HEK293 (cell line): Measurements from ENCODE around the gene ITPR3.

ENCODE experiments used
- CTCF ChIA-PET: fragments of 350-600 bp; formaldehyde crosslinking; extraction: SDS; loops from one replicate; lab custom pipeline; 2021; ENCODE audit warnings: antibody characterized with exemption; lab: Yijun Ruan, JAX
- POLR2A ChIA-PET: fragments of 300-600 bp; formaldehyde crosslinking; extraction: SDS; loops from one replicate; lab custom pipeline; 2020; ENCODE audit warnings: antibody characterized with exemption, inconsistent platforms; lab: Yijun Ruan, JAX
- H3K27ac ChIP-seq: fragments of 200-500 bp; sonication (Bioruptor generic); 2 replicates; pipeline ENCODE4 v1.5.1; 2014; ENCODE audit warnings: low read depth, low read length, control low read depth, inconsistent platforms; ENCODE audit errors: extremely low read depth
- H3K36me3 ChIP-seq, 2 experiments: fragments of 200-500 bp in 1 of 2; sonication (Bioruptor generic) in 1 of 2; 1 replicate in 1 of 2; 2 replicates in 1 of 2; pipeline ENCODE4 v1.5.1; 2014 to 2017; ENCODE audit warnings: inconsistent platforms in 2 of 2, low read length in 2 of 2; ENCODE audit not compliant: control insufficient read depth in 2 of 2, insufficient read depth in 1 of 2
- H3K4me1 ChIP-seq: fragments of 200-500 bp; sonication (Bioruptor generic); 2 replicates; pipeline ENCODE4 v1.5.1; 2014; ENCODE audit warnings: mild to moderate bottlenecking, low read length, inconsistent platforms; ENCODE audit not compliant: control insufficient read depth, insufficient read depth
- H3K4me3 ChIP-seq: 2 replicates; pipeline ENCODE4 v1.5.1; 2011; ENCODE audit warnings: low read depth, mild to moderate bottlenecking, control low read depth, low read length, moderate library complexity
- H3K9me3 ChIP-seq: fragments of 200-500 bp; sonication (Bioruptor generic); 2 replicates; pipeline ENCODE4 v1.5.1; 2014; ENCODE audit warnings: low read depth, low read length, inconsistent platforms; ENCODE audit not compliant: control insufficient read depth, insufficient read depth
- PRDM1 ChIP-seq: fragments of 450-650 bp; formaldehyde crosslinking; IDR thresholded peaks from 2 replicates; pipeline ENCODE4; 2016; ENCODE audit warnings: missing biosample characterization, missing genetic modification characterization
- PRDM6 ChIP-seq: fragments of 450-650 bp; formaldehyde crosslinking; IDR thresholded peaks from 2 replicates; pipeline ENCODE4 v1.5.1; 2017; ENCODE audit warnings: missing biosample characterization, missing genetic modification characterization
- ZBTB20 ChIP-seq: fragments of 450-650 bp; formaldehyde crosslinking; IDR thresholded peaks from 2 replicates; pipeline ENCODE4 v1.5.1; 2016; ENCODE audit warnings: missing biosample characterization, missing genetic modification characterization
- ZBTB48 ChIP-seq: fragments of 450-650 bp; formaldehyde crosslinking; IDR thresholded peaks from 2 replicates; pipeline ENCODE4 v1.5.1; 2016; ENCODE audit warnings: missing biosample characterization, missing genetic modification characterization
- ZNF133 ChIP-seq: fragments of 450-650 bp; formaldehyde crosslinking; IDR thresholded peaks from 2 replicates; pipeline ENCODE4 v1.5.1; 2016; ENCODE audit warnings: missing biosample characterization, missing genetic modification characterization
- ZNF146 ChIP-seq: fragments of 450-650 bp; formaldehyde crosslinking; IDR thresholded peaks from 2 replicates; pipeline ENCODE4 v1.5.1; 2016; ENCODE audit warnings: missing biosample characterization, missing genetic modification characterization
- ZNF148 ChIP-seq: fragments of 450-650 bp; formaldehyde crosslinking; IDR thresholded peaks from 2 replicates; pipeline ENCODE4 v1.5.0; 2017; ENCODE audit warnings: missing biosample characterization, missing genetic modification characterization, borderline replicate concordance
- ZNF211 ChIP-seq: fragments of 450-650 bp; formaldehyde crosslinking; IDR thresholded peaks from 2 replicates; pipeline ENCODE4 v1.5.1; 2016; ENCODE audit warnings: low read depth, missing biosample characterization, missing genetic modification characterization
- ZNF280C ChIP-seq: fragments of 450-650 bp; formaldehyde crosslinking; IDR thresholded peaks from 2 replicates; pipeline ENCODE4 v1.5.1; 2016; ENCODE audit warnings: missing biosample characterization, missing genetic modification characterization
- ZNF280D ChIP-seq: fragments of 450-650 bp; formaldehyde crosslinking; IDR thresholded peaks from 2 replicates; pipeline ENCODE4 v1.5.1; 2016; ENCODE audit warnings: missing biosample characterization, missing genetic modification characterization
- ZNF311 ChIP-seq: fragments of 450-650 bp; formaldehyde crosslinking; IDR thresholded peaks from 2 replicates; pipeline ENCODE4 v1.5.1; 2017; ENCODE audit warnings: missing biosample characterization, missing genetic modification characterization, borderline replicate concordance
- ZNF426 ChIP-seq: fragments of 450-650 bp; formaldehyde crosslinking; IDR thresholded peaks from 2 replicates; pipeline ENCODE4 v1.5.1; 2017; ENCODE audit warnings: missing biosample characterization, missing genetic modification characterization, mild to moderate bottlenecking, inconsistent platforms, moderate library complexity
- ZNF513 ChIP-seq: fragments of 450-650 bp; IDR thresholded peaks from 2 replicates; pipeline ENCODE4 v1.5.1; 2018; ENCODE audit warnings: missing biosample characterization, missing genetic modification characterization
- ZNF555 ChIP-seq: fragments of 450-650 bp; formaldehyde crosslinking; conservative IDR thresholded peaks from 2 replicates; pipeline ENCODE4 v1.5.1; 2017; ENCODE audit warnings: missing biosample characterization, mild to moderate bottlenecking, missing genetic modification characterization, inconsistent platforms
- ZNF596 ChIP-seq: fragments of 450-650 bp; IDR thresholded peaks from 2 replicates; pipeline ENCODE4 v1.5.0; 2018; ENCODE audit warnings: missing biosample characterization, mild to moderate bottlenecking, missing genetic modification characterization, moderate library complexity
- ZNF600 ChIP-seq: fragments of 450-650 bp; formaldehyde crosslinking; IDR thresholded peaks from 2 replicates; pipeline ENCODE4 v1.5.1; 2016; ENCODE audit warnings: missing biosample characterization, missing genetic modification characterization
- ZNF623 ChIP-seq: fragments of 450-650 bp; formaldehyde crosslinking; IDR thresholded peaks from 2 replicates; pipeline ENCODE4 v1.5.1; 2016; ENCODE audit warnings: missing biosample characterization, missing genetic modification characterization
- ZNF664 ChIP-seq: fragments of 450-650 bp; formaldehyde crosslinking; IDR thresholded peaks from 2 replicates; pipeline ENCODE4 v1.5.1; 2016; ENCODE audit warnings: missing biosample characterization, missing genetic modification characterization
- ZNF670 ChIP-seq: fragments of 450-650 bp; formaldehyde crosslinking; IDR thresholded peaks from 2 replicates; pipeline ENCODE4 v1.5.1; 2016; ENCODE audit warnings: missing biosample characterization, missing genetic modification characterization, low read depth
- ZSCAN4 ChIP-seq: fragments of 450-650 bp; formaldehyde crosslinking; IDR thresholded peaks from 2 replicates; pipeline ENCODE4 v1.5.1; 2017; ENCODE audit warnings: missing biosample characterization, missing genetic modification characterization
- ZSCAN5A ChIP-seq: fragments of 450-650 bp; formaldehyde crosslinking; IDR thresholded peaks from 2 replicates; pipeline ENCODE4 v1.5.1; 2016; ENCODE audit warnings: missing biosample characterization, missing genetic modification characterization

ITPR3 gene

GRCh38 chr6:33705955-33706725 lies 85.0 kb downstream of the ITPR3 start:
- H3K36me3 ChIP-seq: peaks cover 11 to 53% of the 10 kb centered on the region in 2 experiments
- H3K9me3 ChIP-seq: no peaks in the 10 kb centered on the region
- no peak overlapping the region for H3K27ac ChIP-seq
- POLR2A ChIA-PET: interaction anchor here (0.6 to 1.8 kb wide), 3 partner anchors 13 to 725 kb away, joined by 3 to 4 read pairs (median 4); no protein-coding TSS in a partner anchor
- H3K4me1 ChIP-seq: 0 out of 2 replicates have a peak, but pooled peaks cover 6% of the 10 kb centered on the region
- no peak overlapping the region for H3K4me3 ChIP-seq
- CTCF ChIA-PET: interaction anchor here (0.6 to 1.6 kb wide), 6 partner anchors 9 to 345 kb away, joined by 3 to 9 read pairs (median 3); no protein-coding TSS in a partner anchor
- TF ChIP-seq ZNF623 (tag by site-specific recombination) (no peak), ZNF426 (tag by site-specific recombination) (no peak), ZNF311 (tag by site-specific recombination) (no peak), ZNF280D (tag by site-specific recombination) (no peak), ZNF146 (tag by site-specific recombination) (no peak), ZNF596 (no peak), ZNF555 (tag by site-specific recombination) (no peak), ZBTB48 (tag by site-specific recombination) (no peak), ZSCAN5A (tag by site-specific recombination) (no peak), PRDM6 (tag by site-specific recombination) (no peak), ZNF600 (tag by site-specific recombination) (0 out of 2 replicates have a peak, but pooled peaks have one; percentile 20), ZNF664 (tag by site-specific recombination) (peak; percentile 92), ZNF148 (tag by site-specific recombination) (no peak), ZNF280C (no peak), PRDM1 (tag by site-specific recombination) (peak; percentile 44; the same call in 1 of the 2 replicates), ZNF513 (no peak), ZNF133 (tag by site-specific recombination) (no peak), ZNF670 (tag by site-specific recombination) (no peak), ZSCAN4 (tag by site-specific recombination) (no peak), ZNF211 (tag by site-specific recombination) (no peak), ZBTB20 (tag by site-specific recombination) (peak; percentile 75; the same call in 1 of the 2 replicates)
